HepG2 (cell line): ENCODE results near the gene TBCCD1.

Source experiments
- CEBPB ChIP-seq: IDR thresholded peaks from 2 replicates; pipeline ENCODE4 v1.6.1; 2011; ENCODE audit warnings: low read depth, low read length, improper control_type of control experiment, borderline replicate concordance
- GTF2F1 ChIP-seq: fragments of 150-350 bp; IDR thresholded peaks from 2 replicates; pipeline ENCODE4 v1.6.1; 2014; ENCODE audit warnings: low read length
- MAFK ChIP-seq, 2 experiments: IDR thresholded peaks in 1 of 2; conservative IDR thresholded peaks in 1 of 2; 2 replicates each; pipeline ENCODE4 v1.6.1; 2011; ENCODE audit warnings: improper control_type of control experiment in 2 of 2, low read length in 2 of 2
- NFIC ChIP-seq: IDR thresholded peaks from 2 replicates; pipeline ENCODE4 v1.6.1; 2012; ENCODE audit warnings: mild to moderate bottlenecking, low read length, inconsistent platforms
- PBX3 ChIP-seq: sonication (generic); formaldehyde crosslinking; IDR thresholded peaks from 2 replicates; pipeline ENCODE4 v1.8.1; 2023; ENCODE audit warnings: missing genetic modification reagents, inconsistent platforms, borderline replicate concordance
- SIN3A ChIP-seq: IDR thresholded peaks from 2 replicates; pipeline ENCODE4 v1.6.1; 2011; ENCODE audit warnings: low read depth, mild to moderate bottlenecking, control low read depth, low read length, borderline replicate concordance
- ZNF780A ChIP-seq: sonication (generic); formaldehyde crosslinking; IDR thresholded peaks from 2 replicates; pipeline ENCODE4 v1.8.0; 2022; ENCODE audit warnings: mild to moderate bottlenecking, missing genetic modification reagents, moderate library complexity

- TF ChIP-seq ZNF780A (CRISPR knock-in tag) (no peak), SIN3A (no peak), PBX3 (no peak), GTF2F1 (no peak), CEBPB (no peak), MAFK (conservative IDR thresholded peaks at IDR 0.05 in 1 of 2, IDR thresholded peaks at IDR 0.05 in 1 of 2; ENCODE audit: low read length in 2 of 2) (no peak), NFIC (no peak)
Observed at GRCh38 chr3:186519021-186519658, 48.0 kb downstream of the TBCCD1 start.
